GM21526 (cell line): Measurements from ENCODE around the gene CXCL8.

Experiments used
- ATAC-seq: cut with Tn5 transposase; IDR thresholded peaks from one replicate; pipeline ENCODE4 v1.9.1; 2021; ENCODE audit warnings: moderate library complexity; ENCODE audit not compliant: unreplicated experiment, low FRiP score

CXCL8 gene

GRCh38 chr4:73788411-73788810, 48.0 kb downstream of the CXCL8 start:
- ATAC-seq = no peak
